H9 (cell line): ENCODE results near the gene MAP7D3. TPM values are rescaled to one million over a fixed set of nuclear protein-coding genes. Genes with fewer than 3 reads are reported as not detected.

ENCODE experiments used
- DNase-seq: peaks from one replicate; pipeline ENCODE4 v3.0.0-alpha.2; 2017
- H2AFZ ChIP-seq: one replicate; pipeline ENCODE4 v1.6.1; 2013; ENCODE audit warnings: mild to moderate bottlenecking, low read length, control low read depth, moderate library complexity
- H2AK5ac ChIP-seq: 2 replicates; pipeline ENCODE4 v1.6.1; 2013; ENCODE audit warnings: low read length, control low read depth, mixed read lengths; ENCODE audit not compliant: insufficient read length
- H2BK120ac ChIP-seq: one replicate; pipeline ENCODE4 v1.6.1; 2013; ENCODE audit warnings: low read depth, mild to moderate bottlenecking, low read length, control low read depth, inconsistent platforms; ENCODE audit not compliant: poor library complexity, severe bottlenecking
- H2BK12ac ChIP-seq: 2 replicates; pipeline ENCODE4 v1.6.1; 2013; ENCODE audit warnings: low read length, control low read depth, mixed read lengths, low read depth; ENCODE audit not compliant: insufficient read length
- H2BK15ac ChIP-seq: 2 replicates; pipeline ENCODE4 v1.6.1; 2013; ENCODE audit warnings: low read depth, low read length, control low read depth
- H2BK20ac ChIP-seq: one replicate; pipeline ENCODE4 v1.6.1; 2013; ENCODE audit warnings: low read depth, mild to moderate bottlenecking, low read length, control low read depth, inconsistent platforms; ENCODE audit not compliant: poor library complexity, severe bottlenecking
- H2BK5ac ChIP-seq: 2 replicates; pipeline ENCODE4 v1.6.1; 2013; ENCODE audit warnings: low read length, control low read depth, mixed read lengths; ENCODE audit not compliant: insufficient read length
- H3K14ac ChIP-seq: 2 replicates; pipeline ENCODE4 v1.6.1; 2013; ENCODE audit warnings: low read length, control low read depth; ENCODE audit not compliant: insufficient read depth
- H3K18ac ChIP-seq: 2 replicates; pipeline ENCODE4 v1.6.1; 2013; ENCODE audit warnings: low read depth, mild to moderate bottlenecking, mixed read lengths, low read length, control low read depth; ENCODE audit not compliant: insufficient read length
- H3K23ac ChIP-seq: 2 replicates; pipeline ENCODE4 v1.6.1; 2013; ENCODE audit warnings: low read length, control low read depth, mixed read lengths, low read depth; ENCODE audit not compliant: insufficient read length
- H3K23me2 ChIP-seq: 2 replicates; pipeline ENCODE4 v1.6.1; 2013; ENCODE audit warnings: low read depth, mild to moderate bottlenecking, mixed read lengths, low read length, control low read depth; ENCODE audit not compliant: insufficient read length, poor library complexity, severe bottlenecking
- H3K27ac ChIP-seq: 2 replicates; pipeline ENCODE4 v1.5.1; 2013; ENCODE audit warnings: low read length, control low read depth, mixed read lengths, low read depth; ENCODE audit not compliant: insufficient read length
- H3K27me3 ChIP-seq: 2 replicates; pipeline ENCODE4 v1.6.1; 2013; ENCODE audit warnings: low read length, control low read depth, inconsistent platforms; ENCODE audit not compliant: insufficient read depth
- H3K4ac ChIP-seq: 2 replicates; pipeline ENCODE4 v1.6.1; 2013; ENCODE audit warnings: low read depth, mild to moderate bottlenecking, control low read depth, inconsistent platforms, low read length, moderate library complexity
- H3K4me1 ChIP-seq: 2 replicates; pipeline ENCODE4 v1.6.1; 2013; ENCODE audit warnings: low read length, control low read depth, inconsistent platforms; ENCODE audit not compliant: insufficient read depth
- H3K4me2 ChIP-seq: 2 replicates; pipeline ENCODE4 v1.6.1; 2013; ENCODE audit warnings: low read length, control low read depth, mixed read lengths; ENCODE audit not compliant: insufficient read length, insufficient read depth
- H3K56ac ChIP-seq: 2 replicates; pipeline ENCODE4 v1.6.1; 2013; ENCODE audit warnings: low read depth, mild to moderate bottlenecking, mixed read lengths, low read length, control low read depth; ENCODE audit not compliant: insufficient read length
- H3K79me1 ChIP-seq: 2 replicates; pipeline ENCODE4 v1.6.1; 2013; ENCODE audit warnings: low read depth, mild to moderate bottlenecking, moderate library complexity, low read length, control low read depth, inconsistent platforms; ENCODE audit not compliant: insufficient read depth, poor library complexity, severe bottlenecking
- H3K79me2 ChIP-seq: 2 replicates; pipeline ENCODE4 v1.6.1; 2013; ENCODE audit warnings: low read length, control low read depth, inconsistent platforms; ENCODE audit not compliant: insufficient read depth
- H3K9ac ChIP-seq: 2 replicates; pipeline ENCODE4 v1.6.1; 2013; ENCODE audit warnings: low read length, control low read depth, mixed read lengths; ENCODE audit not compliant: insufficient read length; ENCODE audit errors: extremely low read depth
- H3K9me3 ChIP-seq: one replicate; pipeline ENCODE4 v1.6.1; 2013; ENCODE audit warnings: low read depth, low read length, inconsistent platforms; ENCODE audit not compliant: control insufficient read depth
- H3T11ph ChIP-seq: one replicate; pipeline ENCODE4 v1.6.1; 2013; ENCODE audit warnings: mild to moderate bottlenecking, low read length, control low read depth, inconsistent platforms
- H4K20me1 ChIP-seq: one replicate; pipeline ENCODE4 v1.6.1; 2013; ENCODE audit not compliant: control insufficient read depth, insufficient read length, insufficient read depth
- H4K5ac ChIP-seq: 2 replicates; pipeline ENCODE4 v1.6.1; 2013; ENCODE audit warnings: low read depth, mild to moderate bottlenecking, mixed read lengths, low read length, control low read depth; ENCODE audit not compliant: insufficient read length
- H4K8ac ChIP-seq: replicated peaks from 2 replicates; pipeline ENCODE4 v1.6.1; 2013; ENCODE audit warnings: low read length, control low read depth, mixed read lengths, low read depth; ENCODE audit not compliant: insufficient read length
- H4K91ac ChIP-seq: 2 replicates; pipeline ENCODE4 v1.6.1; 2013; ENCODE audit warnings: low read depth, mild to moderate bottlenecking, moderate library complexity, mixed read lengths, low read length, control low read depth; ENCODE audit not compliant: insufficient read length
- H3K27ac Mint-ChIP-seq, 3 experiments: 2 replicates in 2 of 3; 3 replicates in 1 of 3; pipeline ENCODE4 v1.8.0; 2020 to 2021; ENCODE audit warnings: mixed read lengths in 3 of 3, mild to moderate bottlenecking in 1 of 3, moderate library complexity in 1 of 3
- H3K27me3 Mint-ChIP-seq: 2 replicates; pipeline ENCODE4 v1.8.0; 2021; ENCODE audit warnings: low read depth, mild to moderate bottlenecking, moderate library complexity, mixed read lengths
- H3K36me3 Mint-ChIP-seq, 3 experiments: 2 replicates in 2 of 3; 3 replicates in 1 of 3; pipeline ENCODE4 v1.8.0; 2020 to 2021; ENCODE audit warnings: low read depth in 3 of 3, mixed read lengths in 3 of 3; ENCODE audit not compliant: insufficient read depth in 1 of 3
- H3K4me1 Mint-ChIP-seq, 2 experiments: 2 replicates each; pipeline ENCODE4 v1.8.0; 2020; ENCODE audit warnings: mixed read lengths in 2 of 2
- H3K4me3 Mint-ChIP-seq, 2 experiments: 2 replicates in 1 of 2; 3 replicates in 1 of 2; pipeline ENCODE4 v1.8.0; 2020 to 2021; ENCODE audit warnings: mild to moderate bottlenecking in 2 of 2, mixed read lengths in 2 of 2, moderate library complexity in 1 of 2
- H3K9me3 Mint-ChIP-seq, 2 experiments: 2 replicates in 1 of 2; 3 replicates in 1 of 2; pipeline ENCODE4 v1.8.0; 2020; ENCODE audit warnings: mild to moderate bottlenecking in 2 of 2, mixed read lengths in 2 of 2, moderate library complexity in 1 of 2
- CTCF ChIP-seq: fragments of 200-600 bp; sonication (generic); conservative IDR thresholded peaks from 3 replicates; pipeline ENCODE4 v1.8.0; 2021; ENCODE audit warnings: antibody characterized with exemption, mild to moderate bottlenecking
- WGBS: extraction: QIAGEN DNeasy Blood & Tissue Kit; methylation state at CpG from one replicate; pipeline ENCODE4 v1.1.7; 2013; ENCODE audit warnings: missing lambda C conversion rate, low lambda C conversion rate, mixed read lengths; ENCODE audit not compliant: insufficient read length; ENCODE audit errors: extremely low coverage; 5-methylcytosine and 5-hydroxymethylcytosine counted together
- total RNA-seq: library from RNA; stranded (reverse); gene quantifications from 2 replicates; pipeline ENCODE4 v1.2.1, GENCODE V29; 2021

Gene MAP7D3
- total RNA-seq, 1 experiment from 2014 or later: 15.2 TPM

DNA sequence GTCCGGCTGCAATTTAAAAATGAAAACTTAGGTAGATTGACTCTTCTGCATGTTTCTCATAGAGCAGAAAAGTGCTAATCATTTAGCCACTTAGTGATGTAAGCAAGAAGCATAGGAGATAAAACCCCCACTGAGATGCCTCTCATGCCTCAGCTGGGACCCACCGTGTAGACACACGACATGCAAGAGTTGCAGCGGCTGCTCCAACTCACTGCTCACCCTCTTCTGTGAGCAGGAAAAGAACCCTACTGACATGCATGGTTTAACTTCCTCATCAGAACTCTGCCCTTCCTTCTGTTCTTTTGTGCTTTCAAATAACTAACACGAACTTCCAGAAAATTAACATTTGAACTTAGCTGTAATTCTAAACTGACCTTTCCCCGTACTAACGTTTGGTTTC, 41.0 kb downstream of the MAP7D3 start:
- Histone ChIP-seq H3K23me2 (no peaks in the 10 kb centered on the region), H3K4ac (no peak overlapping the region), H2BK20ac (no peak overlapping the region), H4K5ac (no peak overlapping the region), H3K4me2 (no peak overlapping the region), H3K9ac (no peak overlapping the region), H3K79me1 (no peaks in the 10 kb centered on the region), H3K23ac (no peak overlapping the region), H4K91ac (no peak overlapping the region), H4K20me1 (no peaks in the 10 kb centered on the region), H3K79me2 (no peaks in the 10 kb centered on the region), H2AFZ (no peak overlapping the region), H3K4me1 (no peaks in the 10 kb centered on the region), H2BK5ac (no peak overlapping the region), H3T11ph (no peak overlapping the region), H3K27me3 (no peaks in the 10 kb centered on the region), H2AK5ac (no peak overlapping the region), H3K9me3 (peaks cover 80% of the 10 kb centered on the region), H3K56ac (no peak overlapping the region), H3K14ac (no peak overlapping the region), H2BK120ac (no peak overlapping the region), H4K8ac (no peak overlapping the region), H3K27ac (no peak overlapping the region), H3K18ac (no peak overlapping the region), H2BK12ac (no peak overlapping the region), H2BK15ac (no peak overlapping the region)
- WGBS: no CpG with 5 or more reads among the region's 7 CpGs
- Mint-ChIP-seq H3K27me3 (peaks cover 1% of the 10 kb centered on the region; the same call in 1 of the 2 replicates), H3K4me3 (no peak overlapping the region), H3K4me1 (peaks cover 5 to 21% of the 10 kb centered on the region in 2 experiments), H3K27ac (no peak overlapping the region; a peak in 1 of 7 replicates), H3K36me3 (peaks cover 22 to 35% (median 28%) of the 10 kb centered on the region in 3 experiments), H3K9me3 (peaks cover 62 to 68% of the 10 kb centered on the region in 2 experiments)
- no peak for TF ChIP-seq CTCF
- no peak for DNase-seq
